ENCODE results near the gene MMP2.

The MMP2 gene

GRCh38 chr16:55494994-55495421 is 16.0 kb downstream of the MMP2 start:
- DNase-seq (ENCODE audit: low read depth): no peak

- DNase-seq (ENCODE audit: low read depth): no peak
Measured at GRCh38 chr16:55495616-55496289, 16.8 kb downstream of the MMP2 start.

DNA sequence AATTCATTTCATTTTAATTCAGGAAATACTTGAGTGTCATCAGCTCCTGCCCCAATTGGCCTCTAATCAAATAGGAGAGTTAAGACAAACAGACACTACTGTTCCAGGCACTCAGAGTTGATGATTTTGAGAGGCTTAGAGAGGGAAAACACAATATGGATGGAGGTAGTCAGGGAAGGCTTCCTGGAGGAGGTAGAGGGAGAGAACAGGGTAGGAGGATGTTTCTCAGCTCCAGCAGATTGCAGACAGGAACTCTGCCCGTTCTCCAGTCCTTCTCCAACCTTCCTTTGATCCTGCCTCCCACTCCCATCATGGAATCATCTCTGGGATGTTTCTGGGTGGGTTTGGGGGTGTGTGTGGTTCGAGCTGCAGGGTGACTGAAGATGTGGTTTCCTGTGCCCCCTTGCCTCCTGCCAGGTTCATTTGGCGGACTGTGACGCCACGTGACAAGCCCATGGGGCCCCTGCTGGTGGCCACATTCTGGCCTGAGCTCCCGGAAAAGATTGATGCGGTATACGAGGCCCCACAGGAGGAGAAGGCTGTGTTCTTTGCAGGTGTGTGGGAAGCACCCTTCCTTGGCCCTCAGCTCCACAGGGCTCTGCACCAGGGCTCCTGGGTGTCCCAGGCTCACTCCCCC is 17.6 kb downstream of the MMP2 start:
- DNase-seq (ENCODE audit: low read depth): no peak

- DNase-seq (ENCODE audit: low read depth): no peak
Measured at GRCh38 chr16:55497558-55497957, 18.6 kb downstream of the MMP2 start.

DNA sequence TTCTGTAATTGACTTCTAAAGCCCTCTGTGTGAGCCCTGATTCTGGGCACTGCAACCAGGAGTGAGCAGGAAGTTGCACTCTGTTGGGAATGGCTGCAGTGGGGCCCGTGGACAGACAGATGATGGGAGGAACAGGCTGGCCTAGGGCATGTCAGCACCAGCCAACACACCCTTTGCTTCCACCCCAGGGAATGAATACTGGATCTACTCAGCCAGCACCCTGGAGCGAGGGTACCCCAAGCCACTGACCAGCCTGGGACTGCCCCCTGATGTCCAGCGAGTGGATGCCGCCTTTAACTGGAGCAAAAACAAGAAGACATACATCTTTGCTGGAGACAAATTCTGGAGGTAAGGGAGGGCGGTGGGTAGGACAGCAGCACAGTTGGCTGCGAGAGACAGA is 19.1 kb downstream of the MMP2 start:
- no peak for DNase-seq (ENCODE audit: low read depth)

DNA sequence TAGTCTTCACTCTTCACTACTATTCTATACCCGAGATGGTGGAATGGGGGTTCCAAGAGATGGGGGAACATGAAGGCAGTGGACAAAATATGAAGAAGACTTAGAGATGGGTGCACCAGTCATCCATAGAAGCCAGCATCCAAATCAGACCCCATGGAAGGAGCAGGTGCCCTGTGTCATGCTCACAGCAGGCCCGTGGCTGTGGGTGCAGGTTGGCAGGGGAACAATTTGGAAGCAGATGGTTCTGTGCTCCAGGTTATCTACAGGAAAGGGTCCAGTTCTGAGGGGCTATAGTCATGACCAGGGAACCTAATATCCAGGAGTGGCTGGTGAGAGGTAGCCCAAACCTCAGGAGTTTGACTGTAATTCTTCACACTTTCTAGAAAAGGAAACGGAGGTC is 20.3 kb downstream of the MMP2 start:
- no peak for DNase-seq (ENCODE audit: low read depth)

DNA sequence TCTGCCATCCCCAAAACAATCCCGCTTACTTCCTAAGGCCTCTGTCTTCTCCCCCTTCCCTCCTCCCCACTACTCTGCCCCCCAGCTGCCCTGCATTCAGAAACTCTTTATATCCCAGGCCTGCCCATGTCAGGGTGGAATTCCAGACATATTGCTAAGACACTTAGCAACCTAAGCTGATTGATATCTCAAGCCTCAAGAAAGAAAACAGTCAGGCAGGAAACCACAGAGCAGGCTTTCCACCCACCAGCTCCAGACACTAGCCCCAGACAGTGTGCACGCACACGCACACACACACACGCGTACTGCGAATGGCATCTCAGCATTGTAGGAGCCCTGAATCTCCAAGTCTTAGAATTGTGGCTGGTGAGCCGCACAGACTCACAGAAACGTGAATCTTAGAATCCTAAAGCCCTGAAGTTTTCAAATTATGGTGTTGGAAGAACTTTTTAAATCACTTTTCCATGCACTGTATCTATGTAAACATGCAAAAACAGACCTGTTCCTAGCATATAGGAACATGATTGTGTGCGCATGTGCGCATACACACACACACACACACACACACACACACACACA is 21.0 kb downstream of the MMP2 start:
- DNase-seq (ENCODE audit: low read depth): no peak

GRCh38 chr16:55500530-55501011 is 21.6 kb downstream of the MMP2 start:
- no peak for DNase-seq (ENCODE audit: low read depth)

DNA sequence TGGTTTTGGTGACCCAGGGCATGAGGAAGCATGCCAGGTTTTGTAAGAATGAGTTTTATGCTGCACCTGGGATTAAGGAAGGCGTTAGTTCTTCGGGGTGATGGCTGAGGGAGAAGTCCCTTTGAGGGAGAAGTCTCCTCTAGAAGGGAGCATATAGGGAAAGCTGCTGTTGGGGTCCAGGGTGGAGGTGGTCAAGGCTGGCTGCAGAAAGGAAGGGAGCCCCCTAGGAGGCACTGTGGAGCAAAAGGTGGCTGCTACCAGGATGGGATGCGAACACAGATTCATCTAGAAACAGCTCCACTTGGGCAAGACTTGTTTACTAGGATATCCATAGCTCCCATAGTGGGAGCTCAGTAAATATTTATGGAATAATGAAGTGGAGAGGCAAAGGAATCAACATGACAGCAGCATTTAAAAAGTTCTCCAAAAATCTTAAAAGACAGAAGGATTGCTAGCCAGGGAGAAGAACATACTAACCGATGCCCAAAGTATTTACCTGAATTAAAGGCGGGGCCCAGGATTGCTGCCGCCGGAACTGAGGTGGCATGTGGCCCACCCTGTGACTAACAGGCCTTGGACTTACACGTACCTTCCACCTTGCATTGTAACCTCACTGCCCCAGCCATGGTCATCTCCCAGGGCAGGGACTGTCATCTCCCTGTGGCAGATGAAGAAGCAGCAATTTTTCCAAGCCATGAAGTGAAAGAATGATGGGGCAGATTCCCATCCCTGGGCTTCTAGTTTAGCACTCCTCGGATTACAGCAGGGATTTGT is 22.7 kb downstream of the MMP2 start:
- no peak for DNase-seq (ENCODE audit: low read depth)

- DNase-seq (ENCODE audit: low read depth): no peak
Measured at GRCh38 chr16:55502801-55503366, 23.9 kb downstream of the MMP2 start.

GRCh38 chr16:55503726-55504550 is 24.9 kb downstream of the MMP2 start:
- DNase-seq (ENCODE audit: low read depth): no peak

DNA sequence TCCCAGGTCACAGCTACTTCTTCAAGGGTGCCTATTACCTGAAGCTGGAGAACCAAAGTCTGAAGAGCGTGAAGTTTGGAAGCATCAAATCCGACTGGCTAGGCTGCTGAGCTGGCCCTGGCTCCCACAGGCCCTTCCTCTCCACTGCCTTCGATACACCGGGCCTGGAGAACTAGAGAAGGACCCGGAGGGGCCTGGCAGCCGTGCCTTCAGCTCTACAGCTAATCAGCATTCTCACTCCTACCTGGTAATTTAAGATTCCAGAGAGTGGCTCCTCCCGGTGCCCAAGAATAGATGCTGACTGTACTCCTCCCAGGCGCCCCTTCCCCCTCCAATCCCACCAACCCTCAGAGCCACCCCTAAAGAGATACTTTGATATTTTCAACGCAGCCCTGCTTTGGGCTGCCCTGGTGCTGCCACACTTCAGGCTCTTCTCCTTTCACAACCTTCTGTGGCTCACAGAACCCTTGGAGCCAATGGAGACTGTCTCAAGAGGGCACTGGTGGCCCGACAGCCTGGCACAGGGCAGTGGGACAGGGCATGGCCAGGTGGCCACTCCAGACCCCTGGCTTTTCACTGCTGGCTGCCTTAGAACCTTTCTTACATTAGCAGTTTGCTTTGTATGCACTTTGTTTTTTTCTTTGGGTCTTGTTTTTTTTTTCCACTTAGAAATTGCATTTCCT is 26.5 kb downstream of the MMP2 start:
- DNase-seq (ENCODE audit: low read depth): no peak

- DNase-seq (ENCODE audit: low read depth): no peak
Measured at GRCh38 chr16:55506083-55506482, 27.1 kb downstream of the MMP2 start.

GRCh38 chr16:55506708-55507107 is 27.7 kb downstream of the MMP2 start:
- no peak for DNase-seq (ENCODE audit: low read depth)

GRCh38 chr16:55508271-55508921 is 29.4 kb downstream of the MMP2 start:
- DNase-seq (ENCODE audit: low read depth): no peak

DNA sequence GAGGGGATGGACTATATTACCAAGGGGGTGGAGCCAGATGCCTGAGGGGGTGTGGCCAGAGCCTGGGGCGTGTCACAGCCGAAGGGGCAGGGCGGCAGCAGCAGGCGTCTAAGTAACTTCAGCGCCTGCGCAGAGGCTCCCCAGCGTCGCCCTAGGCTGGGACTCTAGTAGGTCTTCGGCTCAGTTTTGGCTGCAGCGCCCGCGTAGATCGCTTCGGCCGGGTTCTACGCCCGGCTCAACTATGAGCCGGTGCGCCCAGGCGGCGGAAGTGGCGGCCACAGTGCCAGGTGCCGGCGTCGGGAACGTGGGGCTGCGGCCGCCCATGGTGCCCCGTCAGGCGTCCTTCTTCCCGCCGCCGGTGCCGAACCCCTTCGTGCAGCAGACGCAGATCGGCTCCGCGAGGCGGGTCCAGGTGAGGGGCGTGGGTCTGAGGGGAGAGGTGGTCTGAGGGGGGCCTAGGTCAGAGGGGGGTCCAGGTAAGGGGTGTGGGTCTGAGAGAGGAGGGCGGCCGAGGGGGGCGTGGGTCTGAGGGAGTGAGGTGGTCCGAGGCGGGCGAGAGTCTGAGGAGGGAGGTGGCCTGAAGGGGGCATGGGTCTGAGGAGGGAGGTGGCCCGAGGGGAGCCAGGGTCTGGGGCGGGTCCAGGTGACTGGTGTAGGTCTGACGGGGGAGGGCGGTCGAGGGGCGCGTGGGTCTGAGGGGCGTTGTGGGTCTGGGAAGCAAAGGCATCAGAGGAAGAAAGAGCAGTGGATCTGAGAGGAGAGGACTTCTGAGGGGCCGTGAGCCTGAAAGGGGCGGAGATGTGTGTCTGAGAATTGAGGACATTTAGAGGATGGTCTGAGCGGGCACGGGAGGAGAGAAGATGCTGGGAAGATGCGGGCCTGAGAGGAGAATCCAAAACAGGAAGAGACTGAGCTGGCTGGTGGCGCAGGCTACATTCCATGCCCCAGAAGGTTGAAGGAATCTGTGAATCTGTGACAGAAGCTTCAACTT is 30.2 kb downstream of the MMP2 start, which contains the start of gene LPCAT2:
LPCAT2 (plus strand) TSS at position 132 of the 991 bp plus-strand sequence; CDS start at position 242, 110 bp downstream.
- no peak for DNase-seq (ENCODE audit: low read depth)

GRCh38 chr16:55510185-55510805 is 31.3 kb downstream of the MMP2 start:
- no peak for DNase-seq (ENCODE audit: low read depth)

DNA sequence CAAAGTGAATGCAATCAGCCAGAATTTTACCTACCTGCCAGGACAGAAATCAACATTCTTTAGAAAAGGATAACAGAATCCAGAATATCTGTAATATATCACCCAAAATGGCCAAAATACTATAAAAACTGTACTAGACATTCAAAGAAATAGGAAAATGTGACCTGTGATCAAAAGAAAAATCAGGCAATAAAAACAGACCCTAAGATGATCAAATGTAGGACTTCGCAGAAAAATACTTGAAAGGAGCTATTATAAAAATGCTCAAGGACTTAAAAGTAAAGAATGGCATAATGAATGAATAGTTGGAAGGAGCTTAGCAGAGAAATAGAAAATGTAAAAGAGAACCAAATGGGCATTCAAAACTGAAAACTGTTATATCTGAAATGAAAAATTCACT is 33.9 kb downstream of the MMP2 start:
- no peak for DNase-seq (ENCODE audit: low read depth)
